Stimulated activated CD8-positive, alpha-beta memory T cell treated with anti-CD3 and anti-CD28 coated beads, Interleukin-15, amount 100 ng/mL, for 48 hours (primary cell): ENCODE results near the gene PIH1D1.
"Not testable (repeated sequence)": the region's sequence is repeated elsewhere in the genome, so short reads cannot be mapped to it uniquely, and the experiment has no call there.

Experiments
- DNase-seq, 2 donors: peaks; one replicate each; pipeline ENCODE4 v3.0.0-alpha.2; 2020; ENCODE audit warnings: low read depth in 2 of 2

Gene PIH1D1

DNA sequence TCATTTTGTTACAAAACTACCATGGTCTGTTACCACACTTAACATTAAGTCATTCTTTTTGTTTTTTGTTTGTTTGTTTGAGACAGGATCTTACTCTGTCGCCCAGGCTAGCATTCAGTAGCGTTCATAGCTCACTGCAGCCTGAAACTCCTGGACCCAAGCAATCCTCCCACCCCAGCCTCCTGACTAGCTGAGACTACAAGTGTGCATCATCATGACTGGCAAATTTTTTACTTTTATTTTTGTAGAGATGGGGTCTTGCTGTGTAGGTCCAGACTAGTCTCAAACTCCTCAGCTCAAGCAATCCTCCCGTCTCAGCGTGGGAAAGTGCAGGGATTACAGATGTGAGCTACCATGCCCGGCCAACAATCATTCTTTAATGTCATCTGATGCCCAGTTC is 4.7 kb upstream of the PIH1D1 start:
- DNase-seq: no peak

DNA sequence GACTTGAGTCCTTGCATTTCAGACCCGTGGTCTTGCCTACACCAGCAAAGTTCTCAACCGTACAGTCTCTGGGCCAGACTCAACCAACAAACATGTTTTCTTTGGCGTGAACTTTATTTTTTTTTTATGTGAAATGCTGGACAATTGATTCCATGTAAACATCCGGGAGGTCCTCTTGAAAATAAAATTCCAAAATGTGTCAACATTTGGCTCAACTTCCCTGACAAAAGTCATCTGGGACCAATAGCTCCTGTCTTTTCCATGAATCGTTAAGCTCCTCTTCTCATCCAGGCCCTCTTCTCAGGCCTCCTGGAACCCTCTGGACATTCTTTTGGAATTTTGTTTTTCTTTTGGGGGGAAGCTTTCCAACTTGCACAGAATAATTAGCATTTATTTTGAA is 4.2 kb upstream of the PIH1D1 start:
- DNase-seq: no peak

DNA sequence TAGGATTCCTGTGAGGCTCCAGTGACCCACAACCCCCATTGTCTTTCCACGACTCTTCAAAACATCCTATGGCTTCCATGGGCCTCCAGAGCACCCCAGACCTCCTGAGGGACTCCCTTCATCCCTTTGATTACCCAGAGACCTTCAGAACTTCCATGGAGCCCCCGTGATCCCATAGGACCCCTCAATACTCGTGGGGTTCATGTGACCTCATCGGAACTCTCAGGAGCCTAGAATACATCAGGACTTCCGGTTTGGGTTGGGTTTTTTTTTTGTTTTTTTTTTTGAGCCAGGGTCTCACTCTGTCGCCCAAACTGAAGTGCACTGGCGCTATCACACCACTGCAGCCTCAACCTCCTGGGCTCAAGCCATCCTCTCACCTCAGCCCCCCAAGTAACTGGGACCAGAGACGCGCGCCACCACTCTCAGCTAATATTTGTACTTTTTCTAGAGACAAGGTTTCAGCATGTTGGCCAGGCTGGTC is 2.2 kb upstream of the PIH1D1 start:
- DNase-seq: no peak

DNA sequence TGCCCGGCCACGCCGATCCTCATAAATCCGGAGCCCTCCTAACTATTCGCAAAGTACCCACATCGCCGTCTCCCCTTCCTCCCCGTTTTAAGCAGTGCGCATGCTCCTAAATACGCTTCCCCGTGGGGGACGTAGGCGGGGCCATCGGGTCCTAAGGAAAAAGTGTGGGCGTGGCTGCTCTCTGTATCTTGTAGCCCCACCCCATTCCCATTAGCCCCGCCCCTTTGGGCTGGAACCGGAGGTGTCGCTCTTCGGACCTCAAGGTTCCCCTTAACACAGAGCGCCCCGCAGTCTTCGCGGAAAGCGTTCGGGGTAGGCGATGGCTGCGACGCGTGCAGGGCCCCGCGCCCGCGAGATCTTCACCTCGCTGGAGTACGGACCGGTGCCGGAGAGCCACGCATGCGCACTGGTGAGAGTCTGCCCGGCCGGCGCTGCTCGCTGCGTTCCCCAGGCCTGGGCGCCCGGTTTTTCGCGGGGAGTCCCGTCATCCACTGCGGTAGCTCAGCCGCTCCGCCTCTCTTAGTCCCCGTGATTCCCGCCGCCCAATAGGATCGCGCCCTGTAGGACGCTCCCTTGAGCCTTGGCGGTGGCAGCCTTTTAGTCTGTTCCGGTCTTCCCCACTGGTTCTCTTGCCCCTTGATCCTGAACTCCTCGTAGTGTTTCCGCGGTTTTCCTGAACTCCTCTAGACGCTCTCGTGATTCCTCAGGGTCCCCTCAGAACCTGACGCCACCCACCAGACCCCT is 1.6 kb upstream of the PIH1D1 start, which contains the start of gene ALDH16A1:
Gene ALDH16A1, plus strand, starts transcription at position 213 of the 744 bp plus-strand sequence. Its CDS starts 107 bp downstream, at position 320.
- DNase-seq: peak; percentile 97

DNA sequence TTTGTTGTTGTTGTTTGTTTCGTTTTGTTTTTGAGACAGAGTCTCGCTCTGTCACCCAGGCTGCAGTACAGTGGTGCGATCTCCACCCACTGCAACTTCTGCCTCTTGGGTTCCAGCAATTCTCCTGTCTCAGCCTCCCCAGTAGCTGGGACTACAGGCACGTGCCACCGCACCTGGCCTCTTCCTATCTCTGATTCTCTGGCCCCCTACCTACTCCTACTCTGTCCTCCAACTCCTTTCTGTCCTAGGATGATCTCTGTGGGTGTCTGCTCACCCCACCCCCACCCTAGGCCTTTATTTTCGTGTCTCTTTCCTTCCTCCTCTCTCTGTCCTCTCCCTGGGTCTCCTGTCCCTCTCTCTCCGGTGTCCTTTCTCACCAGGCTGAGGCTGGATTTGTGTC is 1.2 kb downstream of the PIH1D1 start:
- DNase-seq: no peak

DNA sequence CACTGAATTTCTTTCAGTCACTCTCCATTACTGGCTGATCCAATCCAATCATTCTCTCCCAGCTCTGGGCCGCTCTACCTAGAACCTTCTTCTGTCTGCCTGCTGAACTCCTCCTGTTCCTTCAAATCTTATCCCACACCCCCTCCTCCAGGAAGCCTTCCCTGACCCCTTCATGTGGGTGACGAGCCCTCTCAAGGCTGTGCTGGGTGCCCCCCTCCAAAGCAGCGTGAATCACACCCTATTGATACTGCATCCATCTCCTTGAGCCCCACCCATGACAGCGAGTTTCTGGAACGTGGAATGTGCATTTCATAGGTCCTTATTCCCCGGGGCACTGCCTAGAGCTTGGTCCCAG is 3.2 kb downstream of the PIH1D1 start:
- no peak for DNase-seq

DNA sequence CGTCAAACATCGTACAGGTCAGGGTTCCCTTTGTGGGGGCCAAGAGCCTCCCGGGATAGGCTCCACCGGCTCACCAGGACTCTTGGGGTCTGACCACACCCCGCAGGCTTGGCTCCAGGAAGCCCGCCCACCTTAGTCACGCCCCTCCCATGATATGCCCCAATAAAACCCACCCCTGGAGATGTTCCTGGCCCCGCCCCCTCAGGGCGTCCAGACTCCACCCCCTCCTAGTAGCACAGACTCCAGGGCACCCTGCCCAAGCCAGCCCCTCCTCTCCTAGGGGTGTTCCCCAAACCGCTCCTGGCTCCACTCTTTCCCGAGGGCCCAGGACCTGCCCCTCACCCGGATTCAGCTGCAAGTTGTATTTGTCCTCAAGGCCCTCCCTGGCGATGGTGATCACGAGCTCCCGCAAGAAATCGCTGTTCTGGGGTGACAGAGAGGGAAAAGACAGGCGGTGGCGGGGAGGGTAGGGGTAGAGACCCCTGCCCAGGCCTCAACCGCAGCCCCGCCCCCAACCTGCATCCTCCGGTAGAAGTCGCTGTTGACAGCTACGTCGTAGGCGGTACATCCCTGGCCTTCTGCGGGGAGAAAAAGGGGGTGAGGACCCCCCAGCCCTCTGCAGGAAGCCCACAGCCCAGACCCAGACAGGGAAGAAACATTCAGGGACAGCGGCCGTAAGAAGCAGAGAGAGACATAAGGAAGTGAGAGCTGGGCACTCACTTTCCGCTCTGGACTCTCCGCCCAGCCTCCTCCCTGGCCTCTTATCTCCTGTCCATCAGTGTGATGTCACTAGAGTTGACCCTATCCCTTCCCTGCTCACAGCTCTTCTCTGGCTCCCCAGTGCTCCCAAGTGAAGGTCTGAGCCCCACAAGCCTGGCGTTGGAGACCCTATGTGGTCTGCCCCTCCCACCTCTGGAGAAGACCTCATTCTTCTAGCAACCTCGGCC is 3.9 kb downstream of the PIH1D1 start:
- DNase-seq: peak in 1 of 2 donors; percentile 34

DNA sequence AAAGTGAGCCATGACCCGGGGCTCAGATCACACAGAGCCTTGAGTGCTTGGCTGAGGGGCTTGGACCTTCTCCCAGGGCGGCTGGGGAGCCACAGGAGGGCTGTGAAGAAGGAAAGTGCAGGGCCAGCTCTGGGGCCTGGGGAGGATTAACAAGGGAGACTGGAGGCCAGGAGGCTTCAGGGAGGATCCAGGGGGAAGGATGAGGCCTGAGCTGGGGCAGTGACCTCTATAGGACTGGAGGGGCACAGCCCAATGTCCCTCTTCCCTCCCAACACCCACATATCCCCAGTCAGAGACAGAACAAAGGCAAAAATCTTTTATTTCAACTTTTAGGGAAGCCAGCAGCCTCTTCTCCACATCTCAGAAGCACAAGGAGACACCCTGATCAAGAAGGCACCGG is 5.6 kb downstream of the PIH1D1 start:
- no peak for DNase-seq

DNA sequence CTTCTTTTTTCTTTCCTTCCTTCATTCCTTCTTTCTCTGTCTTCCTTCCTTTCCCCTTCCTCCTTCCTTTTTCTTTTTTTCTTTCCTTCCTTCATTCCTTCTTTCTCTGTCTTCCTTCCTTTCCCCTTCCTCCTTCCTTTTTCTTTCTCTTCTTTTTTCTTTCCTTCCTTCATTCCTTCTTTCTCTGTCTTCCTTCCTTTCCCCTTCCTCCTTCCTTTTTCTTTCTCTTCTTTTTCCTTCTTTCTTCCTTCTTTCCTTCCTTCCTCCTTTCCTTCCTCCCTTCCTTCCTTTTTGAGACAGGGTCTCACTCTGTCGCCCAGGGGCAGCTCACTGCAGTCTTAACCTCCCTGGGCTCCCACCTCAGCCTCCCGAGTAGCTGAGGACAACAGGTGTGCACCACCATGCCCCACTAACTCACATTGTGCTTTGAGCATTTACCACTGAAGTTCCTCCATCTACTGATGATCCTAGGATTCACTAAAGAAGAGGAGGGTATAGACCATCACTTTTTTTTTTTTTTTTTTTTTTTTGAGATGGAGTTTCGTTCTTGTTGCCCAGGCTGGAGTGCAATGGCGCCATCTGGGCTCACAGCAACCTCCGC is 7.4 kb downstream of the PIH1D1 start:
- DNase-seq: not testable (repeated sequence)

DNA sequence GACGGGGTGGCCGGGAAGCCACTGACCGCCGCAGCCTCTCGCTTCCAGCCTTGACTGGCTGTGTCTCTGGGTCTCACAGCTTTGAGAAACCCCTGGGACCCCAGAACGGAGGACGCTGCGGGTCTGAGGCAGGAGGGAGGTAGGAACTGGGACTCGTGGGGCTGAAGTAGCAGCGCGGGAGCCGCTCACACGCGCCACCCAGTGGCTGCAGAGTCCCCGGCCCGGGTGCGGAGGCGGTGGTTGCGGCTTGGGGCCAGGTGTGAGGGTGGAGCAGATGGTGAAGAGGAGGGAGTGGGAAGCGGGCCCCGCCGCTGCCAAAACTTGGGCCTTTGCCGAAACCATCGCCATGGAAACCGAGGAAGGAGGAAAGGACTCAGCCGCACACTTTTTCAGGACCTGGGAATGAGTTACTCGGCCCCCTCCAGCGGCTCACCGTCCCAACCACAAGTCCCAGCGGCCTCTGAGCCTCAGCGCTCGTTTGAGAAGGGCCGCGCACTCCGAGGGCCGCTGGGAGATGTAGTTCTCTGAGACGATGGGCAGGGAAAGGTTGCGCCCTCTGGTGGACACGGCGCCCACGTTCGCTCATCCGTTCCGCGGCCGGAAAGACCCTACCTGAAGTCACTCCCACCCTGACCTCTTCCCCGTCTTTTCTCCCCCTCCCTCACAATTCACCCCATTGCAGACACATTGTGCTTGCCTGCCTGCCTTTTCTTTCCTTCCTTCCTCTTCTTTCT is 8.1 kb downstream of the PIH1D1 start:
- DNase-seq: peak; percentile 86 to 91

DNA sequence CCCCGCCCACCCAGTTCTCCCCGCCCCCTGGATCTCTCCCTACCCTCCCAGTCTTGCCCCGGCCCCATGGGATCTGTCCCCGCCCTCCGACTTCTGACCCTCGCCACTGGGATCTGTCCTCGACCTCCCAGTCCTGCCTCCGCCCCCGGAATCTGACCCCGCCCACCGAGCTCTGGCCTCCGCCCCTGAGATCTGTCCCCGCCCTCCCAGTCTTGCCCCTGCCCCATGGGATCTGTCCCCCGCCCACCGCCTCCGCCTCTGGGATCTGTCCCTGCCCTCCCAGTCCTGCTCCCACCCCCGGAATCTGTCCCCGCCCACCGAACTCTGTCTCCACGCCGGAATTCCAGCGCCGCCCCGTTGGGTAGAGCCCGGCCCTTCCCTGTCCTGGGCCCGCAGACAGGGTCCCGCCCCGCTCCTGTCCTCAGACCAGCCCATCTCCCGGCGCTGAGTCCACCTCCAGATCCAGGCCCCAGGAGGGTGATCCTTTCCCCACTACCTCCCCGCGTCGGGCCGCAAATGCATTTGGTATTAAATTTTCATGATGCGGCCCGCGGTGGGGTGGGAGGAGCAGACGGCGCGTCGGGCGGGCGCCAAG is 8.7 kb downstream of the PIH1D1 start:
- peak in 1 of 2 donors; percentile 51 for DNase-seq

DNA sequence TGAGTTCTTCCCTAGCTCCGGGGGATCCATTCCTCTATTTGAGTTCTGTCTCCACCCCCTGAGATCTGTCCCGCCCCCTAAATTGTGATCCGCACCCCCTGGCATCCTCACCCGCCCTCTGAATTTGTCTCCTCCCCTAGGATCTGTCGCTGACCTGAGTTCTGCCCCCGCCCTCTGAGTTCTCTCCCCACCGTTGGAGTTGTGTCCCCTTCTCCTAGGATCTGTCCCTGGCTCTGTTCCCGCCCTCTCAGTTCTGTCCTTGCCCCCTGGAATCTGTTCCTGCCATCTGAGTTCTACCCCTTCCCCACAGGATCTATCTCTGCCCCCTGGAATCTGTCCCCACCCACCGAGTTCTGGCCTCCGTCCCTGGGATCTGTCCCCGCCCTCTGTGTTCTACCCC is 9.3 kb downstream of the PIH1D1 start:
- no peak for DNase-seq

DNA sequence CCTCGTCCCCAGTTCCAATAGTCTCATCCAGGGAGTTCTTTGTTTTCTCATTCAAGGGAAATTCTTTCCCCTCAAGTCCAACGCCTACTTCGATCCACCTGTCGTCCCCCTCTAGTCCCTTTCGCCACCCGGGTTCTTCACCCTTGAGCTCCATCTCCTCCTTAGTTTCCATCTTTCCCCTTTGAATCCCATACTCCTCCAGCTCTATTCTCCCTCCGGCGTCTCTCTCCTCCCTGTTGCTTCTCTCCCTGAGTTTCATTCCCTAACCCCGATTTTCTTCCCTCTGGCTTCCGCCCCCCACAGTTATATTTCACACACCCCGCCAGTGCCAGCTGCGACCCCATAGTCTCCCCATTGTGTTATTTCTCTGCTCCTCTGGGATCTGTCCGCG is 9.7 kb downstream of the PIH1D1 start:
- no peak for DNase-seq

DNA sequence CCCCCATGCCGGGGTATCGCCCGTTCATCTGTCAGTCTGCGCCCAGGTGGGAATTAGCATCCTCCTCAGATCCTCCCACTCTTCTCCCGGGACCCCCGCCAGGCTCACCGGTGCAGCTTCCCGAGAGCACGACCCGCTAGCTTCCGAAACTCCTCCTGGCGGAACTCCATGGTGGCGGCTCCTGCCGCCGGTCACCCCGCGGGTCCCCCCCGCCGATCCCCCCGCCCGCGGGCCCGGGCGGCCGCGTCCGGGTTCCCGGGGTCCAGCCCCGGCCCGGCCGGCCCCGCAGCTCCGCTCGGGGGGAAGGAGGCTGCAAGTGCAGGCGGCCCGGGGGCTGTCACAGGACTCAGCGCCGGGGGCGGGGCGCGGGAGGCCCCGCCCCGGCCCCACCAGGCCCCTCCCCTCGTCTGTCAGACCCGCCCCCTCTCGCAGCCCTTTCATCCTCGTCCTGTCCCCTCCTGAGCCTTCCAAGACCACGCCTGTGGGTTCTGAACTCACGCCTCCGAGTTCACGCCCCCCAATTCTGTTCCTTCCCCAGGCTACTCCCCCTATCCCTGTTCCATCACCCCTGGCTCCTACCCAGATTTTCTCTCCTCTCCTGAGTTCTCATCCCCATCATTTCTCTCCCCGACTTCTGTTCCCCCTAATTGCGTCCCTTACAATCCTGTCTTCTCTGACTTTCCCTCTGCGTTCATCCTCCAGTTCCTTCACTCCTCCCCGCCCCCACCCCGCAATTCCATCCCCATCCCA is 10.2 kb downstream of the PIH1D1 start, which contains the start of gene SLC17A7:
Gene SLC17A7, minus strand, starts transcription at position 318 of the 750 bp plus-strand sequence. Its CDS starts 148 bp downstream, at position 170.
- DNase-seq: peak in 1 of 2 donors; percentile 39

DNA sequence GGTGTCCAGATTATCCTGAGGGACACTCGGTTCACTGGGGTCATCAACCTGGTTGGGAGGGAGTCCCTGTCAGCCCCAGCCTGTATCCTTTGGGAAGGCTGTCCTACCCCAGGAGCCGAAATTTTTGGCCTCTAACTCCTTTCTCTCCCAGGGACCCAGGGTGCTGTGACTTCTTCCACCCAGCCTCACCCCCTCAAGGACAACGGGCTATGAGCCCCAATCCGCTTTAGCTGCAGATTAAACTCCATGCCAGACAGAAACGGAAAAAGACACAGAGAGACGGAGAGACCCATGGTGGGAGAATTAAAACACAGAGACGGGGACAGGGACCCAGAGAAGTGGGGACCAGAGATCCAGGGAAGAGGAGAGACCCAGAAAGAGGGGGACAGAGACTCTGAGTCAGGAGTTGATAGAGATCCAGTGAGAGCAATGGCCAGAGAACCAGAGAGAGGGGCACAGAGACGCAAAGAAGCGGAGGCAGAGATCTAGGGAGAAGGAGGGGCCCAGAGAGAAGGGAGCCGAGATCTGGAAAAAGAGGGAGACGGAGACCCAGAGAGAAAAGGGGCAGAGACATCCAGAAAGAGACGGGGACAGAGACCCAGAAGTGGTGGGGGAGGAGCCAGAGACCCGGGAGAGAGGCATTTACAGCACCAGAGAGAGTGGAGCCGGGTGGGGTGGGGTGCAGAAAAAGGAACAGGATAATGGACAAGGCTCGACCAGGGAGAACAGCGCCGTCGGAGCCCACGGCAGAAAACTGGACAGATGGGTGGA is 11.0 kb downstream of the PIH1D1 start:
- no peak for DNase-seq

DNA sequence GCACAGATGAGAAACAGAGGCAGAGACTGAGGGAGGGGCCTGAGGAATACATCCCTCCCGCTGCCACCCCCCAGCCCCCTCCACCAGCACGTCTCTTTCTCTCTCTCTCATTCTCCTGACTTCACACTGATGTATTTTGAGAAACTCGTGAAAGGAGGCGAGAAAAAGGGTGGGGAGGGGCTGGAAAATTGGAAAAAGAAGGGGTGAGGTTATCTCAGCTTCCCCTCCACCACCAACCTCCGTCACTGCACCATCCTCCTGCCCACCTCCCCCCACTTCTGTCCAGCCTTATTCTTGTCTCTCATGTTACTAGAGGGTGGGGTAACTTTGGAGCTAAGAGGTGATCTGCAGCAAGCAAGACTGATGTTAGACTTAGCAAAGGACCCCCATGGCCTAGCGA is 11.8 kb downstream of the PIH1D1 start:
- DNase-seq: no peak

DNA sequence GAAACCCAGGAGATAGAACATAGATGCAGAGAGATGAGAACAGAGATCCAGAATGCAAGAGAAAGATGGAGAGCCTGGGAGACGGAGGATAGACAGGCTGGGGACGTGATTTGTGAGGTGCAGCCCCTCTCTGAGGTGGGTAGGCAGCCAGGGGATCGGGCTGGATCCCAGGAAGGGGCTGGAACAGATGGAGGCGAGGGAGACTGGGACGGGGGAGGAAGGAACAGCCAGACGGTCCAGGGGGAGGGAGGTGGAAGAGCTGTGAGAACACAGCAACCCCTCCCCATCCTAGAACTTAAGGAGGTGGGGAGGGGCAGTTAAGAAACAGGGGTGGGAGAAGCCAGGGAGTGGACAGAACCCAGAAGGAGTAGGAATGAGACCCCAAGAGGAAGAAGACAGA is 13.4 kb downstream of the PIH1D1 start:
- DNase-seq: no peak

DNA sequence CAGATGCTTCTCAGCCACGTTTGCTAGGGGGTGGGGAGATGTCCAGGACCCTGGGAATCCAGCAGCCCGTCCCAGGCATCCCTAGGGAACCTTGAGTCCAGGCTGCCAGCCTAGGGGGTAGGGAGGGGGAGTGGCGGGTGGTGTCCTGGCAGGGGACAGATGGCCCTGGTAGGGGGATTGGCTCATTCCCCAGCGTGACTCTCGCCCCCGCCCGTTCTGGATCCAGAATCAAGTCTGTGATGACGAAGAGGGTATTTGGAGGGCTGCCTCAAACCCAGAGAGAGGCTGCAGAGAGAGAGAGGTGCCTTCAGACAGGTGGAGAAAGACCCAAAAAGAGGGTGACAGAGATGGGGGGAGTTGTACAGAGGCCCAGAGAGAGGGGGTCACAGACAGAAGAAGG is 14.4 kb downstream of the PIH1D1 start:
- DNase-seq: no peak

DNA sequence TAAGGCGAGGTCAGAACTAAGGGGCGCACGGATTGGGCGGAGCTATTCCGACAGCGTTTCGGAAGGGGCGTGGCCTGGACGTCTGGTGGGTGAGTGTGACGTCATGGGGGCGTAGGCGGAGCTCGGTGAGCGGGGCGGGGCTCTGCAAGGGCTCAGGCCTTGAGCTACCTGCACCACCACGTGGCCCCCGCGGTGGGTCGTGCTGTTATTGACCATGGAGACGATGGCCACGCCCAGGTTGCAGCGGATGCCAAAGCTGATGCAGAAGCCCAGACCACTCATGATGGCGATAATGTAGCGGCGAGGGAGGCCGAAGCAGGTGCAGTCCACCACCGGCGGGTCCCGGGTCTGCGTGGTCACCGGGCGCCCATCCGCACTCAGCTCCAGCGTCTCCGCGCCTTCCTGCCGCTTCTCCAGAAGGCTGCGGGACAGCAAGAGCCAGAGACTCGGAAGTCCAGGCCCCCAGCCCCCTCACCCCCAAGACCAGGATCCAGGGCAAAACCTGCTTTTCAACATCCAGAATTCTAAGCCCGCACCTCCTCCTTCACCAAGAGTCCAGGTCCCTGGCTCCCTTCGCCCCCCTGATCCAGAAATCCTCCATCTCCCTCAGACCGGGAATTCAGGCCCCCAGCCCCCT is 15.1 kb downstream of the PIH1D1 start:
- peak; percentile 61 to 67 for DNase-seq
